Peyer's patch (tissue), 4 donors: ENCODE measurements around the gene HORMAD1.

Source experiments
- POLR2A ChIP-seq, 2 donors: fragments of 450-650 bp; IDR thresholded peaks; one replicate each; pipeline ENCODE4 v1.5.1; 2017; ENCODE audit warnings: antibody characterized with exemption in 2 of 2, mild to moderate bottlenecking in 2 of 2, moderate library complexity in 2 of 2
- TF ChIP-seq, protein P1 (sequence below), 6 experiments: fragments of 450-650 bp in 4 of 6; fragments of 200-600 bp in 2 of 6; sonication (generic) in 1 of 6; IDR thresholded peaks; one replicate each; pipeline ENCODE4 v1.5.1; 2017 to 2019; ENCODE audit warnings: antibody characterized with exemption in 6 of 6, mild to moderate bottlenecking in 3 of 6, moderate library complexity in 1 of 6

DNA sequence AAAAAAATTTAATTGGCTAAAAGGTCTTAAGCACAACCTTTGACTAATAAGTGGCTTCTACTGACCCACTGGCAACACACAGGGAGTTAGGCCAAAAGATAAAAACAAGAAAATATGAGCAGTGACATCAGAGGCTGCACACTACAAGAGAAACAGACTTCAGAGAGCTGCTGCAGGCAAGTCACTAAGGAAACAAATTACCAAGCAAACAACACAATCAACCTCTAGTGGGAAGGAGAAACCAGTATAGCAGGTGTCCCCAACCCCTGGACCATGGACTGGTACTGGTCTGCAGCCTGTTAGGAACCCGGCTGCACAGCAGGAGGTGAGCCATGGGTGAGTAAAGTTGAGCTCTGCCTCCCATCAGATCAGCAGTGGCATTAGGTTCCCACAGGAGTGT lies 70.5 kb downstream of the HORMAD1 start:
- TF ChIP-seq, protein P1, sequence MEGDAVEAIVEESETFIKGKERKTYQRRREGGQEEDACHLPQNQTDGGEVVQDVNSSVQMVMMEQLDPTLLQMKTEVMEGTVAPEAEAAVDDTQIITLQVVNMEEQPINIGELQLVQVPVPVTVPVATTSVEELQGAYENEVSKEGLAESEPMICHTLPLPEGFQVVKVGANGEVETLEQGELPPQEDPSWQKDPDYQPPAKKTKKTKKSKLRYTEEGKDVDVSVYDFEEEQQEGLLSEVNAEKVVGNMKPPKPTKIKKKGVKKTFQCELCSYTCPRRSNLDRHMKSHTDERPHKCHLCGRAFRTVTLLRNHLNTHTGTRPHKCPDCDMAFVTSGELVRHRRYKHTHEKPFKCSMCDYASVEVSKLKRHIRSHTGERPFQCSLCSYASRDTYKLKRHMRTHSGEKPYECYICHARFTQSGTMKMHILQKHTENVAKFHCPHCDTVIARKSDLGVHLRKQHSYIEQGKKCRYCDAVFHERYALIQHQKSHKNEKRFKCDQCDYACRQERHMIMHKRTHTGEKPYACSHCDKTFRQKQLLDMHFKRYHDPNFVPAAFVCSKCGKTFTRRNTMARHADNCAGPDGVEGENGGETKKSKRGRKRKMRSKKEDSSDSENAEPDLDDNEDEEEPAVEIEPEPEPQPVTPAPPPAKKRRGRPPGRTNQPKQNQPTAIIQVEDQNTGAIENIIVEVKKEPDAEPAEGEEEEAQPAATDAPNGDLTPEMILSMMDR (IDR thresholded peaks at IDR 0.05) = peak in 3 of 6 experiments; percentile 12 to 14 (median 12)
- TF ChIP-seq POLR2A (IDR thresholded peaks at IDR 0.05) = no peak
